ENCODE data around the gene NEIL3. TPM values are rescaled to one million over a fixed set of nuclear protein-coding genes. Genes with fewer than 3 reads are reported as not detected.

NEIL3 gene
- total and polyA plus RNA-seq, 7 donors, result 0.27 to 1.9 (median 0.69) TPM; not detected in 4

- H3K4me3 ChIP-seq, result no peak overlapping the region
- H3K27me3 ChIP-seq, result no peaks in the 10 kb centered on the region
- H3K4me1 ChIP-seq, result no peaks in the 10 kb centered on the region
- no peak for DNase-seq
- H3K9me3 ChIP-seq, result no peaks in the 10 kb centered on the region
- H3K27ac ChIP-seq, result no peak overlapping the region
- WGBS, 2 donors, result 74 to 76% methylated on average over 5 of the region's 5 CpGs
- intact Hi-C loops (cut with DNase I), result no loop called here
- TF ChIP-seq POLR2A (IDR thresholded peaks at IDR 0.05) (no peak), CTCF (IDR thresholded peaks at IDR 0.05) (no peak), POLR2AphosphoS5 (IDR thresholded peaks at IDR 0.05) (no peak), EP300 (IDR thresholded peaks at IDR 0.05) (no peak)
- H3K36me3 ChIP-seq, result no peaks in the 10 kb centered on the region
Measured at GRCh38 chr4:177374966-177375365, 65.3 kb downstream of the NEIL3 start.

GRCh38 chr4:177375372-177375771, 65.7 kb downstream of the NEIL3 start:
- DNase-seq, result no peak
- TF ChIP-seq POLR2AphosphoS5 (IDR thresholded peaks at IDR 0.05) (no peak), POLR2A (IDR thresholded peaks at IDR 0.05) (no peak), EP300 (IDR thresholded peaks at IDR 0.05) (no peak), CTCF (IDR thresholded peaks at IDR 0.05) (no peak)
- Histone ChIP-seq H3K9me3 (no peaks in the 10 kb centered on the region), H3K36me3 (no peaks in the 10 kb centered on the region), H3K27ac (no peak overlapping the region), H3K4me1 (no peaks in the 10 kb centered on the region), H3K4me3 (no peak overlapping the region), H3K27me3 (no peaks in the 10 kb centered on the region)
- intact Hi-C loops (cut with DNase I), result no loop called here
- WGBS, 2 donors, result 22 to 56% methylated on average over 3 of the region's 3 CpGs

- Histone ChIP-seq H3K27ac (no peak overlapping the region), H3K9me3 (no peaks in the 10 kb centered on the region), H3K27me3 (no peaks in the 10 kb centered on the region), H3K4me1 (no peaks in the 10 kb centered on the region), H3K4me3 (no peak overlapping the region), H3K36me3 (no peaks in the 10 kb centered on the region)
- no peak for DNase-seq
- WGBS, 2 donors, result 80% methylated on average over 2 of the region's 2 CpGs
- no peak for TF ChIP-seq CTCF (IDR thresholded peaks at IDR 0.05)
- intact Hi-C loops (cut with DNase I), result no loop called here
Measured at GRCh38 chr4:177376024-177376423, 66.3 kb downstream of the NEIL3 start.

DNA sequence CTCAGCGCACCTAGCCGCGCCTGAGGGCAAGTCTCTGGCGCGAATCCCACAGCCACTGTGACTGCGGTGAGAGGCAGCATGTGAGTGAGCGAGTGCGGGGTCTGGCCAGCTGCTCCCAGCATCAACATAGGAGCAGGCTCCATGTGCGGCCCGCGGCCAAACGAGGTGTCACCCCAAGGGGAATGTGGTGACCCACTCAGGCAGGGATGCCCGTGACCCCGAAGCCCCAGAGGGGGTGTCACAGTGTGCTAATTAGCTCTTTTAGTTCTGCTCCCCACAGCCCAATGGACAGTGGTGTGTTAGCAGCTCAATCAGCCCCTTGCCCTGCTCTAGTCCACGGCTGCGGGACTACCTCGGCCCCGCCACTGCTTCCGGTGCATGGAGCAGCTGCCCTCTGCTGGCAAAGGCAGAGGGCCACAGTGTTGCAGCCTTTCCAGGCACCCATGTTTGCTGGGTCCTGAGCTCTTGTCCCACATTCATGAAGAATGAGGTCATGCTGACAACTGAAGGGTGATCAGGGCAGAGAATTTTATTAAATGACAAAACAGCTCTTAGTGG, 71.1 kb downstream of the NEIL3 start:
- Histone ChIP-seq H3K4me3 (no peak overlapping the region), H3K27ac (no peak overlapping the region), H3K27me3 (no peaks in the 10 kb centered on the region), H3K9me3 (no peaks in the 10 kb centered on the region), H3K36me3 (no peaks in the 10 kb centered on the region), H3K4me1 (no peaks in the 10 kb centered on the region)
- intact Hi-C loops (cut with DNase I), result no loop called here
- TF ChIP-seq POLR2AphosphoS5 (IDR thresholded peaks at IDR 0.05), result no peak
- no peak for DNase-seq
- WGBS, 2 donors, result 97% methylated on average over 19 of the region's 19 CpGs

- WGBS, 2 donors, result 94 to 95% methylated on average over 13 of the region's 13 CpGs
- TF ChIP-seq POLR2AphosphoS5 (IDR thresholded peaks at IDR 0.05) (no peak), CTCF (IDR thresholded peaks at IDR 0.05) (no peak), EP300 (IDR thresholded peaks at IDR 0.05) (no peak), POLR2A (IDR thresholded peaks at IDR 0.05) (no peak)
- H3K27ac ChIP-seq, result no peak overlapping the region
Measured at GRCh38 chr4:177381762-177382310, 72.2 kb downstream of the NEIL3 start.

More at GRCh38 chr4:177381762-177382310, 72.2 kb downstream of the NEIL3 start:
- H3K27me3 ChIP-seq, result no peaks in the 10 kb centered on the region
- intact Hi-C loops (cut with DNase I), result no loop called here
- no peaks in the 10 kb centered on the region for H3K9me3 ChIP-seq
- no peaks in the 10 kb centered on the region for H3K4me1 ChIP-seq
- H3K4me3 ChIP-seq, result no peak overlapping the region
- H3K36me3 ChIP-seq, result no peaks in the 10 kb centered on the region
- DNase-seq, result no peak

Data from sigmoid colon (tissue), 7 donors.